ENCODE results near the gene NTNG1. TPM values are rescaled to one million over a fixed set of nuclear protein-coding genes. Genes with fewer than 3 reads are reported as not detected.
A peak's percentile ranks its signal among the peaks of the same experiment; 100 is the strongest.

NTNG1 gene
- total and polyA plus RNA-seq, 2 donors: 1.6 to 5.1 TPM

DNA sequence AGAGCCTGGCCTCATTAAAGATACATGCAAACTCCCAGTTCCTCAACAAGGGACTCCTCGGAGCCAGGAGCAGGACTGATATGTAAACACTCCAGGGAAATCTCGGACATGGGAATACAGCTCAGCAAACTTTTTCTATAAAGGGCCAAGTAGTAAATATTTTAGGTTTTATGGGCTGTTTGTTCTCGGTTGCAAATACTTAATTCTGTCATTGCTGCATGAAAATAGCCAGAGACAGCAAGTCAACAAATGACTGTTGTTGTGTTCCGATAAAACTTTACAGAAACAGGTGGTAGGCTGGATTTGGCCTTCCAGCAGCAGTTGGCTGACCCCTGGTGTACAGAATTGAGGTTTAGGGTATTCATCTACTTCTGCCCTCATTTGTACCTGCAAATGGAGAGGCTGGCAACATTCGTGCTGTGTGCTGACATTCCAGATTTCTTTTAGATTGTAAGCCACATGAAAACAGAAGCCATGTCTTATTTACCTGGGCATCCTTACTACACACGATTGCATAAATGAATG lies 360.3 kb downstream of the NTNG1 start:
- Histone ChIP-seq H3K9me3 (ENCODE audit: control insufficient read depth in 2 of 2, insufficient read depth in 1 of 2, low read length in 1 of 2) (no peaks in the 10 kb centered on the region), H3K4me3 (ENCODE audit: low read length in 2 of 2) (no peak overlapping the region), H3K36me3 (ENCODE audit: control insufficient read depth in 2 of 2, insufficient read depth in 2 of 2, low read length in 1 of 2) (no peaks in the 10 kb centered on the region), H3K27ac (ENCODE audit: low read depth in 1 of 2, low read length in 1 of 2) (no peak overlapping the region), H3K4me1 (ENCODE audit: control insufficient read depth in 2 of 2, insufficient read depth in 2 of 2, low read length in 2 of 2) (no peaks in the 10 kb centered on the region), H3K27me3 (ENCODE audit: control insufficient read depth in 2 of 2, insufficient read depth in 1 of 2, low read length in 1 of 2) (no peaks in the 10 kb centered on the region)
- no peak for DNase-seq (ENCODE audit: low read depth in 6 of 9, low spot score in 9 of 9)
- WGBS: 96% methylated on average over 6 of the region's 6 CpGs

DNA sequence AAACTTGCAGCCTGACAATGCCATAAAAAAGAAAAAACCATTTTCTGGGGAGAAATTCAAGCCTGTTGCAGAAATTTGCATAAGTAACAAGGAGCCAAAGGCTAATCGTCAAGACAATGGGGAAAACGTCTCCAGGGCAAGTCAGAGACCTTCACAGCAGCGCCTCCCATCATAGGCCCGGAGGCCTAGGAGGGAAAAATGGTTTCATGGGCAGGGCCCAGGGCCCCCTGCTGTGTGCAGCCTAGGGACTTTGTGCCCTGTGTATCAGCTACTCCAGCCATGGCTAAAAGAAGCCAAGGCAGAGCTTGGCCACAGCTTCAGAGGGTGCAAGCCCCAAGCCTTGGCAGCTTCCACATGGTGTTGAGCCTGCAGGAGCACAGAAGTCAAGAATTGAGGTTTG lies 369.5 kb downstream of the NTNG1 start:
- Histone ChIP-seq H3K9me3 (ENCODE audit: control insufficient read depth in 2 of 2, insufficient read depth in 1 of 2, low read length in 1 of 2) (peaks cover 0 to 4% of the 10 kb centered on the region in 2 donors), H3K4me3 (ENCODE audit: low read length in 2 of 2) (no peak overlapping the region), H3K27me3 (ENCODE audit: control insufficient read depth in 2 of 2, insufficient read depth in 1 of 2, low read length in 1 of 2) (no peaks in the 10 kb centered on the region), H3K36me3 (ENCODE audit: control insufficient read depth in 2 of 2, insufficient read depth in 2 of 2, low read length in 1 of 2) (no peaks in the 10 kb centered on the region), H3K27ac (ENCODE audit: low read depth in 1 of 2, low read length in 1 of 2) (no peak overlapping the region), H3K4me1 (ENCODE audit: control insufficient read depth in 2 of 2, insufficient read depth in 2 of 2, low read length in 2 of 2) (no peaks in the 10 kb centered on the region)
- WGBS: 97% methylated on average over 4 of the region's 4 CpGs
- DNase-seq (ENCODE audit: low read depth in 6 of 9, low spot score in 9 of 9): no peak

GRCh38 chr1:107512836-107513235 lies 372.0 kb downstream of the NTNG1 start:
- Histone ChIP-seq H3K4me1 (ENCODE audit: control insufficient read depth in 2 of 2, insufficient read depth in 2 of 2, low read length in 2 of 2) (no peaks in the 10 kb centered on the region), H3K9me3 (ENCODE audit: control insufficient read depth in 2 of 2, insufficient read depth in 1 of 2, low read length in 1 of 2) (peaks cover 0 to 4% of the 10 kb centered on the region in 2 donors), H3K27me3 (ENCODE audit: control insufficient read depth in 2 of 2, insufficient read depth in 1 of 2, low read length in 1 of 2) (no peaks in the 10 kb centered on the region), H3K27ac (ENCODE audit: low read depth in 1 of 2, low read length in 1 of 2) (no peak overlapping the region), H3K4me3 (ENCODE audit: low read length in 2 of 2) (no peak overlapping the region), H3K36me3 (ENCODE audit: control insufficient read depth in 2 of 2, insufficient read depth in 2 of 2, low read length in 1 of 2) (no peaks in the 10 kb centered on the region)
- no peak for DNase-seq (ENCODE audit: low read depth in 6 of 9, low spot score in 9 of 9)
- WGBS: 88% methylated on average over 2 of the region's 2 CpGs

DNA sequence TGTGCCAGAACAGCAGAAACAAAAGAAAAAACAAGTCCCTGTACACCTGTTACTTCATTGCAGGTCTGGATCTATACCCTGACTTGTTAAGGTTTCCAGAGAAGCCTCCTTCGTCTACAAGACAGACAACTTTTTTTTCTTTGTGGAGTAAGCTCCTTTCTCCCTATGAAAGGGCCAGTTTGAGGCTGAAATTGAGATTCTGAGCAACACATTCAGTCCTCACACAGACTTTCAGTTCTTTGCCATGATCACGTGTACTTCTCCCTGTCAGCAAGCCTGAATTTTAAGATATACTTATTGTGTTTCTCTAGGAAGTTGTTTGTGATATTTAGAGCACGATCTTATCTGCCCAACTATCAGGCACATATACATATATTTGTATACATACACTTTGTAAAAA lies 374.0 kb downstream of the NTNG1 start:
- H3K27ac ChIP-seq (ENCODE audit: low read depth in 1 of 2, low read length in 1 of 2): no peak overlapping the region
- H3K4me3 ChIP-seq (ENCODE audit: low read length in 2 of 2): no peak overlapping the region
- no peaks in the 10 kb centered on the region for H3K27me3 ChIP-seq (ENCODE audit: control insufficient read depth in 2 of 2, insufficient read depth in 1 of 2, low read length in 1 of 2)
- H3K9me3 ChIP-seq (ENCODE audit: control insufficient read depth in 2 of 2, insufficient read depth in 1 of 2, low read length in 1 of 2): peaks cover 0 to 4% of the 10 kb centered on the region in 2 donors
- WGBS: 92% methylated on average over 3 of the region's 3 CpGs
- H3K36me3 ChIP-seq (ENCODE audit: control insufficient read depth in 2 of 2, insufficient read depth in 2 of 2, low read length in 1 of 2): no peaks in the 10 kb centered on the region
- no peak for DNase-seq (ENCODE audit: low read depth in 6 of 9, low spot score in 9 of 9)
- H3K4me1 ChIP-seq (ENCODE audit: control insufficient read depth in 2 of 2, insufficient read depth in 2 of 2, low read length in 2 of 2): no peaks in the 10 kb centered on the region

DNA sequence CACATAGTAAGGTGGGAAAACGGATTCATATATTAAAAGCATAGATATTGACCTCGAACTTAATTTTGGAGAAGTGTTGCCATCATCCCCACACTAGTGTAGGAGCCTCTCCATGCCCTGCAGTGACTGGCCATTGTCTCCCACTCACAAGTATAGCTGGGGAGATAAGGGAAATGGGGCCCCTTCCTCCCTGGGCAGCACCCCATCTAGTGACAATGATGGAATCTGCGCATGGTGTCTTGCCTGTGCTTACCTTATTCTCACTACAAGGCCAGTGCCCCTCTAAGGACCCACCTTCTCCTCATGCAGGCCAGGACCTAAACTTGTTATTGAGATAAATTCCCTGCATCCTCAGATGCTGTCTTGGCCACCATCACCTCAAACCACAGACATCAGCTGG lies 374.9 kb downstream of the NTNG1 start:
- Histone ChIP-seq H3K4me3 (ENCODE audit: low read length in 2 of 2) (no peak overlapping the region), H3K27ac (ENCODE audit: low read depth in 1 of 2, low read length in 1 of 2) (no peak overlapping the region), H3K36me3 (ENCODE audit: control insufficient read depth in 2 of 2, insufficient read depth in 2 of 2, low read length in 1 of 2) (no peaks in the 10 kb centered on the region), H3K27me3 (ENCODE audit: control insufficient read depth in 2 of 2, insufficient read depth in 1 of 2, low read length in 1 of 2) (no peaks in the 10 kb centered on the region), H3K9me3 (ENCODE audit: control insufficient read depth in 2 of 2, insufficient read depth in 1 of 2, low read length in 1 of 2) (no peaks in the 10 kb centered on the region), H3K4me1 (ENCODE audit: control insufficient read depth in 2 of 2, insufficient read depth in 2 of 2, low read length in 2 of 2) (no peaks in the 10 kb centered on the region)
- 95% methylated on average over 3 of the region's 3 CpGs for WGBS
- no peak for DNase-seq (ENCODE audit: low read depth in 6 of 9, low spot score in 9 of 9)

- H3K9me3 ChIP-seq (ENCODE audit: control insufficient read depth in 2 of 2, insufficient read depth in 1 of 2, low read length in 1 of 2): no peaks in the 10 kb centered on the region
- no peak for DNase-seq (ENCODE audit: low read depth in 6 of 9, low spot score in 9 of 9)
- WGBS: 73% methylated on average over 4 of the region's 4 CpGs
- H3K27me3 ChIP-seq (ENCODE audit: control insufficient read depth in 2 of 2, insufficient read depth in 1 of 2, low read length in 1 of 2): no peaks in the 10 kb centered on the region
- H3K4me3 ChIP-seq (ENCODE audit: low read length in 2 of 2): no peak overlapping the region
- no peak overlapping the region for H3K27ac ChIP-seq (ENCODE audit: low read depth in 1 of 2, low read length in 1 of 2)
- no peaks in the 10 kb centered on the region for H3K36me3 ChIP-seq (ENCODE audit: control insufficient read depth in 2 of 2, insufficient read depth in 2 of 2, low read length in 1 of 2)
- H3K4me1 ChIP-seq (ENCODE audit: control insufficient read depth in 2 of 2, insufficient read depth in 2 of 2, low read length in 2 of 2): no peaks in the 10 kb centered on the region
Measured at GRCh38 chr1:107523061-107523460, 382.2 kb downstream of the NTNG1 start.

GRCh38 chr1:107523736-107524135 lies 382.9 kb downstream of the NTNG1 start:
- Histone ChIP-seq H3K4me3 (ENCODE audit: low read length in 2 of 2) (no peak overlapping the region), H3K9me3 (ENCODE audit: control insufficient read depth in 2 of 2, insufficient read depth in 1 of 2, low read length in 1 of 2) (no peaks in the 10 kb centered on the region), H3K27ac (ENCODE audit: low read depth in 1 of 2, low read length in 1 of 2) (no peak overlapping the region), H3K4me1 (ENCODE audit: control insufficient read depth in 2 of 2, insufficient read depth in 2 of 2, low read length in 2 of 2) (no peaks in the 10 kb centered on the region), H3K36me3 (ENCODE audit: control insufficient read depth in 2 of 2, insufficient read depth in 2 of 2, low read length in 1 of 2) (no peaks in the 10 kb centered on the region), H3K27me3 (ENCODE audit: control insufficient read depth in 2 of 2, insufficient read depth in 1 of 2, low read length in 1 of 2) (no peaks in the 10 kb centered on the region)
- WGBS: 82% methylated on average over 4 of the region's 4 CpGs
- DNase-seq (ENCODE audit: low read depth in 6 of 9, low spot score in 9 of 9): no peak

DNA sequence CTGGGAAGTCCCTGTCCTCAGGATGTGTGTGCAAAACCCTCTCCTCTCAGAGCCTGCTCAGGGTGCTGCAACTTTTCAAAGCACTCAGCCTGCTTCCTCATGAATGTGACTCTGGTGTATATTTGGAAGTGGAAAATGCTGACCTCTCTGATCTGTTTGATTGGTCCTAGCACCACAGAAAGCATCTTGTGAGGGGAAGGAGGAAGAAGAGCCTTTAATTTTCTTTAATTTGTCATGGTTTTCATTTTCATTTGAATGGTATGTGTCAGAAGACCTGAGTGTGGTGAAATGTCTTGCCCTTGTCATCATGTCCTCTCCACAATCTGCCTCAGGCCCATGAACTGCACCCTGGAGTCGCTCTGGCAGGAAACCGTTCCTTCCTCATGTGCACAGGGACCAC lies 383.5 kb downstream of the NTNG1 start:
- Histone ChIP-seq H3K4me3 (ENCODE audit: low read length in 2 of 2) (no peak overlapping the region), H3K27me3 (ENCODE audit: control insufficient read depth in 2 of 2, insufficient read depth in 1 of 2, low read length in 1 of 2) (no peaks in the 10 kb centered on the region), H3K4me1 (ENCODE audit: control insufficient read depth in 2 of 2, insufficient read depth in 2 of 2, low read length in 2 of 2) (no peaks in the 10 kb centered on the region), H3K36me3 (ENCODE audit: control insufficient read depth in 2 of 2, insufficient read depth in 2 of 2, low read length in 1 of 2) (no peaks in the 10 kb centered on the region), H3K9me3 (ENCODE audit: control insufficient read depth in 2 of 2, insufficient read depth in 1 of 2, low read length in 1 of 2) (no peaks in the 10 kb centered on the region), H3K27ac (ENCODE audit: low read depth in 1 of 2, low read length in 1 of 2) (no peak overlapping the region)
- no peak for DNase-seq (ENCODE audit: low read depth in 6 of 9, low spot score in 9 of 9)
- 92% methylated on average over 2 of the region's 2 CpGs for WGBS

DNA sequence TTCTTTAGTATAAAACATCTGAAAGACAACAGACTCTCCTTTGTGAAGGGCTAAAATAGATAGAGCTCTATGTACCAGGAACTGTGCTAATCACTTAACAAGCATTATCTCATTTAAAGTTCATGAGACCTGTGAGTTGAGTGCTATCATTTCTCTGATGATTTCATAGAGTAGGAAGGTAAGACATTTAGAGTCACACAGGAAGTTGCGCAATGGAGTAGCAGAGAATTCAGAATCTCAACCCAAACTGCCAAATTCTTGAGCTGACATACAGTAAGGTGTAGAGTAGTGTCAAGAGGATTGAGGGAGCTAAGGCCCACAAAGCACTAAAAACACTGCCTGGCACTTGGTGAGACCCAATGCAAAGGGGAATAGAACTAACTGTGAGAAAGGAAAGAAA lies 384.3 kb downstream of the NTNG1 start:
- no peaks in the 10 kb centered on the region for H3K9me3 ChIP-seq (ENCODE audit: control insufficient read depth in 2 of 2, insufficient read depth in 1 of 2, low read length in 1 of 2)
- H3K27me3 ChIP-seq (ENCODE audit: control insufficient read depth in 2 of 2, insufficient read depth in 1 of 2, low read length in 1 of 2): no peaks in the 10 kb centered on the region
- WGBS: 99% methylated on average over 1 of the region's 1 CpG
- H3K4me3 ChIP-seq (ENCODE audit: low read length in 2 of 2): no peak overlapping the region
- peaks cover 0 to 3% of the 10 kb centered on the region in 2 donors for H3K4me1 ChIP-seq (ENCODE audit: control insufficient read depth in 2 of 2, insufficient read depth in 2 of 2, low read length in 2 of 2)
- peak in 1 of 9 donors; percentile 49 for DNase-seq (ENCODE audit: low read depth in 6 of 9, low spot score in 9 of 9)
- no peaks in the 10 kb centered on the region for H3K36me3 ChIP-seq (ENCODE audit: control insufficient read depth in 2 of 2, insufficient read depth in 2 of 2, low read length in 1 of 2)
- H3K27ac ChIP-seq (ENCODE audit: low read depth in 1 of 2, low read length in 1 of 2): no peak overlapping the region

GRCh38 chr1:107525961-107526360 lies 385.1 kb downstream of the NTNG1 start:
- no peak for DNase-seq (ENCODE audit: low read depth in 6 of 9, low spot score in 9 of 9)
- WGBS: over 99% methylated on average over 2 of the region's 2 CpGs
- Histone ChIP-seq H3K4me1 (ENCODE audit: control insufficient read depth in 2 of 2, insufficient read depth in 2 of 2, low read length in 2 of 2) (peaks cover 0 to 3% of the 10 kb centered on the region in 2 donors), H3K4me3 (ENCODE audit: low read length in 2 of 2) (no peak overlapping the region), H3K9me3 (ENCODE audit: control insufficient read depth in 2 of 2, insufficient read depth in 1 of 2, low read length in 1 of 2) (no peaks in the 10 kb centered on the region), H3K27ac (ENCODE audit: low read depth in 1 of 2, low read length in 1 of 2) (no peak overlapping the region), H3K36me3 (ENCODE audit: control insufficient read depth in 2 of 2, insufficient read depth in 2 of 2, low read length in 1 of 2) (no peaks in the 10 kb centered on the region), H3K27me3 (ENCODE audit: control insufficient read depth in 2 of 2, insufficient read depth in 1 of 2, low read length in 1 of 2) (no peaks in the 10 kb centered on the region)
